ENCODE data around the gene CCDC86.
A peak's percentile ranks its signal among the peaks of the same experiment; 100 is the strongest.

- peak; percentile 97 for TF ChIP-seq CTCF (conservative IDR thresholded peaks at IDR 0.05)
- TF ChIP-seq ZFX (IDR thresholded peaks at IDR 0.05) = no peak
Measured at GRCh38 chr11:60899046-60899936, 57.4 kb downstream of the CCDC86 start.
